ENCODE results near the gene GAREM2.

DNA sequence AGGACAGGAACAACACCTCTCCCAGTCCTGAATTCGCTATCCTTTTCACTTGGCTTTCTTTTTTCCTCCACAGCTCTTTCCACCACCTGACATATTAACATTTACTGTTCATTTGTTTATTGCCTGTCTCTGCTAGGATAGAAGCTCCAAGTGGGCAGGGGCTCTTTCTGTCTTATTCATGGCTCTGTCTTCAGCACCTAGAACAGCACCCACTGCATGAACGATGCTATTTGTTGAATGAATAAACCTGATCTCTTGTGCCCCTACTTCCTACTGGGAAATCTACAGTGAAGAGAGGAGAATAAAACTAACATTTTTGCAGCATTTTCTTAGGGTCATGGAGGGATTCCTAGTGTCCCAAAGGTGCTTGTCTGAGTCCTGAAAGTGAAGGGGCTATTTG lies 24.4 kb upstream of the GAREM2 start:
- TF ChIP-seq CTCF (IDR thresholded peaks at IDR 0.05) (no peak), POLR2A (IDR thresholded peaks at IDR 0.05) (no peak)
